GM12873 (cell line): Measurements from ENCODE around the gene STK33.

ENCODE experiments used
- TF ChIP-seq, protein P1 (sequence below): IDR thresholded peaks from 2 replicates; pipeline ENCODE4 v1.5.1; 2012; ENCODE audit warnings: low read depth, mild to moderate bottlenecking, moderate library complexity, low read length, control low read depth; ENCODE audit not compliant: insufficient read depth; ENCODE audit errors: missing control alignments

The STK33 gene

DNA sequence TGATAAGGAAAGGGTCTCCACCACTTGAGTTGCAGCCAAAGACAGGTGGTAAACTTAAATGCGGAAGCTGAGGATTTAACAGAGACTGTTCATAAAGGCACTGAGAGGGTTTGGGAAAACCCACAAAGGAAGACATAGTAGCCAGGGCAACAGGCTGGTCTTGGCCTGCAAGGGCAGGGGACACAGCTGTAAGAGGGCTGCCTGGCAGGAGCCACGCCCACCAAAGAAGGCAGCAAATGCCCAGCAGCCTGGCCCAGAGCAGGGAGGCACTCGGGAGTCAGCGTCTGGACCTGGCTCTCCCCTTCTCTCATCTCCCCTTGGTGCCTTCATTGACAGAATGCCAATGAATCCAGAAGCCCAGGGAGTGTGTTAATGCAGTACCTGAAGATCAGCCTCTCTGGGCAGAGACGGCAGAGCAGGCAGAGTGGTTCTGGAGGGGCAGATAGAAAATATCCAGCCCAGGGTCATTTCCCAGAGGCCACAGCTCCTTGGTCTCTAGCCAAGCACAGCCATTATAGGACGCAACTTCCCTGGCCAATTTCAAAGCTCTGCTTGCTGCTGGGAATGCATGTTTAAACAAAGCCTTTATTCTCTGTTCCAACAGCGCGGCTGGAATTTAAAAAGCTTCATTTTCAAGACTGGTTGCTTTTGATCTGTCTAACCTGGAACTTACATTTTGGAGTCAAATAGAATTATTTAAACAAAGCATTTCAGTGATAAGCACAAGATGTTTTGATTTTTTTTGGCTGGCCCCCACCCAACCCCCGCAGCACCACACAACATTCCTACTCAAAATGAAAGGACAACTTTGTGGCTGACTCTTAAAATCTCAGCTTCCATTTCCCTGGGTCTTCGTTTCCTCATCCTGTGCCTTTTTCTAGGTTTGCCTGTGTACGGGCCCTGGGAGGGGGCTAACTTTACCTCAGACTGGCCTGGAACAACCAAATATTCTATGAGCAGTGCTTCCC, 204.7 kb downstream of the STK33 start:
- TF ChIP-seq, protein P1, sequence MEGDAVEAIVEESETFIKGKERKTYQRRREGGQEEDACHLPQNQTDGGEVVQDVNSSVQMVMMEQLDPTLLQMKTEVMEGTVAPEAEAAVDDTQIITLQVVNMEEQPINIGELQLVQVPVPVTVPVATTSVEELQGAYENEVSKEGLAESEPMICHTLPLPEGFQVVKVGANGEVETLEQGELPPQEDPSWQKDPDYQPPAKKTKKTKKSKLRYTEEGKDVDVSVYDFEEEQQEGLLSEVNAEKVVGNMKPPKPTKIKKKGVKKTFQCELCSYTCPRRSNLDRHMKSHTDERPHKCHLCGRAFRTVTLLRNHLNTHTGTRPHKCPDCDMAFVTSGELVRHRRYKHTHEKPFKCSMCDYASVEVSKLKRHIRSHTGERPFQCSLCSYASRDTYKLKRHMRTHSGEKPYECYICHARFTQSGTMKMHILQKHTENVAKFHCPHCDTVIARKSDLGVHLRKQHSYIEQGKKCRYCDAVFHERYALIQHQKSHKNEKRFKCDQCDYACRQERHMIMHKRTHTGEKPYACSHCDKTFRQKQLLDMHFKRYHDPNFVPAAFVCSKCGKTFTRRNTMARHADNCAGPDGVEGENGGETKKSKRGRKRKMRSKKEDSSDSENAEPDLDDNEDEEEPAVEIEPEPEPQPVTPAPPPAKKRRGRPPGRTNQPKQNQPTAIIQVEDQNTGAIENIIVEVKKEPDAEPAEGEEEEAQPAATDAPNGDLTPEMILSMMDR: no peak

DNA sequence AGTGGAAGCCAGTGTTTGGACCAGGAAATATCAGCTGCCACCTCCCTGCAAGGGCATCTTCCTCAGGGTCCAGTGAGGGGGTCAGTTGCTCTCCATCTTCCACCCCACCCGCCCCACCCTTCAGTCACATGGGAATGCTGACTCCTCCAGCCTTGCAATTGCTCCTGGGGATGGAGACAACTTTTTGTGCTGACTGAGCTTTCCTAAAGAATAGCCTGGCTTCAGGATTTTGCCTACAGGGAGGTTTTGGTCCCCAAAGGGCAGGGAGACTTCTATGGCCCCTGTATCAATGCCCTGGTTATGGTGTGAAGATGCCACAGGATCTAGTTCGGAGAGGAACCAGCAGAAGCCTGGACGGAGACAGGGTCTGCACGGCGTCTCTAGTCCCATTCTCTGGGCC, 206.3 kb downstream of the STK33 start:
- TF ChIP-seq, protein P1: no peak

DNA sequence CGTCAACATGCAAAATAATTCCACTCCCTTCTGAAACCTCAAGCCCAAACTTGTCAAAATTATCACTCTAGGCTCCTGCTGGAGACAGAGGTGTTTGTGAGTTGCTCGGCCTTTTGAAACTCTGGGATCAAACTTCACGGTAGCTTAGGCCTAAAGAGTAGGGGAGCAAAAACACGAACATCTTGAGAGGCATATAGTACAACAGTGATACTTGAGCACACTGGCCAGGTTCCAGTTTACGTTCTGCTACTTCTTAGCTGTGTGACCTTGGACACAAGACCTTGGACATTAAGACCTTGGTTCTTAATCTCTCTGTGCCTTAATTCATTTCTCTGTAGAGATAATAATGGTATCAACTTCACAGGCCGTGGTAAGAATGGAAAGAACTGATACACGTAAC, 206.9 kb downstream of the STK33 start:
- TF ChIP-seq, protein P1: no peak

DNA sequence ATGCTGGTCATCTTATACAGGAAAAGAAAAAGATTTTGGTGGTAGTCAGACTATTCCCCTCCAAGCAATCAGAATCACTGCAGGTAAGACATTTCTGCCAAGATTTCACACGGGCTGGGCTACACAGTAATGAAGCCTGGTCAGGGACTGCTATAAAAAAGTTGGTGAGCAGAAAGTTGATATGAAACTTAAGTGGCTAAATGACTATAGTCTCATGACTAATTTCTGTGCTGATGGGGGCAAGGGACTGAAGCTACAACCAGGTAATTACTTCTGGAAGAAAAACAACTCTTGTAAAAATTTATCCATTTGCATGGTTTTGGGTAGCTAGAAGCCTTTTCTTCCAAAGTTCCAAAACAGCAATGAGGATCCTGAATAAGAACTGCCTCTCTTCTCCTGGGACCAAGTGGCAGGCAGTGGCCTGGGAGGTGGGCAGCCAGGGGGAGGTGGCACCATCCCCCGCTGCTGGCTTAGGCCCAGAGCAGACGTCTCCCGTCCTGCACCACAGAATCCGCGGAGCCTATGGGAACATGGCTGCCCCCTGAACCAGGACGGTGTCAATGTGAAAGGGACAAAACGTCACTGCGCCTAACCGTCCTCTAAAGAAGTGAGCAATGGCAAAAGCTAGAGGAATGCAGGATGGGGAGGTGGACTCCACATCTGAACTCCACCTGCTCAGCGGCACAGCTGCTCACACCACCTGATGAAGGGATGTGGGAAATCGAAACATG, 207.7 kb downstream of the STK33 start:
- TF ChIP-seq, protein P1: no peak

DNA sequence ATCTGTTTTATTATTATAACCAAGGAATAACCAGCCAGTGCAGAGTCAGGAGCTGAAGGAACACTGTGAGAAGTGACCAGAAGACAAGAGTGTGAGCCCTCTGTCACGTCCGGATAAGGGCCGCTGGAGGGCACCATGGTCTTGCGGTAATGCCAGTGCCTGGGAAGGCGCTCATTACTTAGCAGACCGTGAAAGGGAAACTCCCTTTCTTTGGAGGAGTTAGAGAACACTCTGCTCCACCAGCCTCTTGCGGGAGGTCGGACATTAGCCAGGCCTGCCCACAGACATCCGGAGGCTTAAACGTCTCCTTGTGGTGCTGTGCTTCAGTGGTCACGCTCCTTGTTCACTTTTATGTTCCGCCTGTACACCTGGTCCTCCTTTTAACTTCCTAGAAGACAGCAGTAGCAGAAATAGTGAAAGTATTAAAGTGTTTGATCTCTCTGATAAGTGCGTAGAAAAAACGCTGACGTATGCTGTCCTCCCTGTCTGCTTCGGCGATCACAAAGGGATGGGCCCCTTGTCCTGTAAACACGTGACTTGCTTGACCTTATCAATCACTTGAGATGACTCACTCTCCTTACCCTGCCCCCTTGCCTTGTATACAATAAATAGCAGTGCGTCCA, 209.7 kb downstream of the STK33 start:
- TF ChIP-seq, protein P1: no peak

DNA sequence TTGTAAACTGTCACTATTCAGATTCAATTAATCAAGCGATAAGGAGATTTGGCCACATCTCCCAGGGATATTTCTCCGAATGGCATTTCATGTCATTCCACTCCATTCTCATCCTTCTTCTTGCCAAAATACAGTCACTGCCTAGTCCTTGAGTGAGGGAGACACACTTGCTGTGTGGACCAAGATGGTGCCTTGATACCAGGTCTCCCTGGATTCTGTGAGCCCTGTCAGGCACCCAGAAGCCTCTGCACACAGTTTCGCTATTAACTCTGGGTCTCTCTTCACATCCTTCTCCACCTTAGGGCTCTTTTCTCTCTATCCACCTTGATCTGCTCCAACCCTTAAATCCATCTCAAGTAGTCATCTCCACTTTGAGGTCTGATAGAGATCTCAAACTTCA, 210.4 kb downstream of the STK33 start:
- TF ChIP-seq, protein P1: no peak

DNA sequence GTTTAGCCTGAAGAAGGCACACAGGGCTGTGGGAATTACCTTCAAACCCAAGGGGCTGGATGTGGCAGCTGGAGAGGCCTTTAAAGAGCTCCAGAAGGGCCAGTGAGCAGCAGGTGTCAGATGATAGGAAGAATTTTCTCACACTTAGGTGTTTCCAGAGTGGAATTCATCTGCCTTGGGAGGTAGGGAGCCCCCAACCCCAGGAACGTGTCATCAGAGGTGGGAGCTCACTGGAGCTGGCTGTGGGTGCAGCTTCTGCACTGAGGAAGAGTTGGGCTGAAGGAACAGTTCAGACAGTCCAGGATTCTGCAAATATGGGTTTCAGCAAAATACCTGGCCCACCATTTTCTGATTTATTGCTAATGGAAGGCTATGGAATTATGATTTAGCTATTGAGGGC, 210.8 kb downstream of the STK33 start:
- TF ChIP-seq, protein P1: no peak
